ENCODE data around the gene GRID1.

The GRID1 gene

DNA sequence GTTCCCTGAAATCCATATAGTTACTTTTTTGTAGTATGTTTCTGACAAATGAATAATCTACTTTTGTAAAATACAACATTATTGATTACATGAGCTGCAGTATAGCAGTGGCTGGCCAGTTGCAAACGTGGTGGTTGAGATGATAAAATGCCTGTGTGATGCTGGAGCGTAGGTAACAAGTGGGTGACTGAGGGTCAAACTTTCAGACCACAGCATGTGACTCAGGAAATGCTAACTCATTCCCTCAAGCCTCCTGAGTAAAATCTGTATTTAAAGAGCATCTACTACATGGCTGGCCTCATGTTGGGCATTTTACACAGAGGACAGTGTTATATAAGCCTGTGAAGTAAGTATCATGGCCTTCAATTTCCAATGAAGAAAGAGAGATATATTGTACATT is 585.2 kb downstream of the GRID1 start:
- DNase-seq (ENCODE audit: low read depth): no peak
- TF ChIP-seq, protein P1, sequence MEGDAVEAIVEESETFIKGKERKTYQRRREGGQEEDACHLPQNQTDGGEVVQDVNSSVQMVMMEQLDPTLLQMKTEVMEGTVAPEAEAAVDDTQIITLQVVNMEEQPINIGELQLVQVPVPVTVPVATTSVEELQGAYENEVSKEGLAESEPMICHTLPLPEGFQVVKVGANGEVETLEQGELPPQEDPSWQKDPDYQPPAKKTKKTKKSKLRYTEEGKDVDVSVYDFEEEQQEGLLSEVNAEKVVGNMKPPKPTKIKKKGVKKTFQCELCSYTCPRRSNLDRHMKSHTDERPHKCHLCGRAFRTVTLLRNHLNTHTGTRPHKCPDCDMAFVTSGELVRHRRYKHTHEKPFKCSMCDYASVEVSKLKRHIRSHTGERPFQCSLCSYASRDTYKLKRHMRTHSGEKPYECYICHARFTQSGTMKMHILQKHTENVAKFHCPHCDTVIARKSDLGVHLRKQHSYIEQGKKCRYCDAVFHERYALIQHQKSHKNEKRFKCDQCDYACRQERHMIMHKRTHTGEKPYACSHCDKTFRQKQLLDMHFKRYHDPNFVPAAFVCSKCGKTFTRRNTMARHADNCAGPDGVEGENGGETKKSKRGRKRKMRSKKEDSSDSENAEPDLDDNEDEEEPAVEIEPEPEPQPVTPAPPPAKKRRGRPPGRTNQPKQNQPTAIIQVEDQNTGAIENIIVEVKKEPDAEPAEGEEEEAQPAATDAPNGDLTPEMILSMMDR (IDR thresholded peaks at IDR 0.05; ENCODE audit: low read length, missing control alignments): no peak
- H3K4me3 ChIP-seq (replicated peaks; ENCODE audit: low read depth, low read length): no peak overlapping the region

DNA sequence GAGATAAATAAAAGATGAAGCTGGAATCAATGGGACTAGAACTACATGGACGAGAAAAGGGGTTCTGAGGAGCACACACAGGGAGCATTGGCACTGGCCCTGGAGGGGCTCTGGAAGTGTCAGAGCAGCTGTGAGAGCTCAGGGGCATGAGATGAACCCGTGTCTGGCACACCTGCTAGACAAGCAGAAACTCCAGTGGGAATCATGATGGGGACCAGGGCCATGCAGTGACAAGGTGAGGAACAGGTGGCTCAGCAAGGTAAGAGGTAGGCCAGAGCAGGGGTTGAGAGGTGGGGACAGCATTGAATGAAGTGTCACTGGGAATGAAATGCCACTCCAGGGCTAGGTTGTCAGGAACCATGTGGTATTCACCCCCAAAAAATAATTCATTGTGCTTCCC is 588.5 kb downstream of the GRID1 start:
- DNase-seq (ENCODE audit: low read depth): no peak
- H3K4me3 ChIP-seq (replicated peaks; ENCODE audit: low read depth, low read length): no peak overlapping the region
- TF ChIP-seq, protein P1 (IDR thresholded peaks at IDR 0.05; ENCODE audit: low read length, missing control alignments): no peak

DNA sequence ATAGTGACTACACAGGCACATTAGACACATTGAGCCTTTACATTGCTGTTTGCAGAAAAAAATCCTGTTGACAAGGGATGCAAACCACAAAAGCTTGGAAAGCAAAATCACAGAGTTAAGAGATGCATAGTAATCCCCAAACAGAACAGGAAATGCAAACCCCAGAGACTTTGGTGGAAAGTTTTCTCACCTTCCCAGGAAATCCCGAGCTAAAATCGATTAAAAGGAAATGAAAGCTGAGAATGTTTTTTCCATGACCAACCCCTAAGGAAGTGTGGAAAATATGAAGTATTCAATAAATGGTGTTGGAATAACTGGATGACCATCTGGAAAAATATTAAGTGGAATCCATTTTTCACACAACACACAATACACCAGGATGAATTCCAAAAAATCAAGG is 598.7 kb downstream of the GRID1 start:
- TF ChIP-seq, protein P1 (IDR thresholded peaks at IDR 0.05; ENCODE audit: low read length, missing control alignments): no peak
- DNase-seq (ENCODE audit: low read depth): no peak
- no peak overlapping the region for H3K4me3 ChIP-seq (replicated peaks; ENCODE audit: low read depth, low read length)

DNA sequence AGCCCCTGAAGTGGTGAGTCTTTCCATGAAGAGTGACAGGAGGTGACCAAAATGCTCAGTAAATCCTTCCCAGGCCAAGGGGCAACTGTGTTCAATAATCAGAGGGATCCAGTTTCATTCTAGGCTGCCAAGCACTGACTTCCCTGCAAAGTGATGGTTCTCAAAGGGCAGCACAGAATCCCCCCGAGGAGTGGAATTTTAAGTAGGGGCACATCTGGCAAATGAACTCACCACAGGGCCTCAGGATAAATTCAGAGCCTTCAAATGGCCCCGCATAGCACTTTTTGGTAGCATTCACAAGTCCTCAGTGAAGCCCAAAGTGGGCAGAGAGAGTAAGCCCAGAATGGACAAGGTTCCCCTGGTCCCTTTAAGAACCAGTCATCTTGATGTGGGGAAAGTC is 602.5 kb downstream of the GRID1 start:
- DNase-seq (ENCODE audit: low read depth): no peak
- TF ChIP-seq, protein P1 (IDR thresholded peaks at IDR 0.05; ENCODE audit: low read length, missing control alignments): no peak
- no peak overlapping the region for H3K4me3 ChIP-seq (replicated peaks; ENCODE audit: low read depth, low read length)

DNA sequence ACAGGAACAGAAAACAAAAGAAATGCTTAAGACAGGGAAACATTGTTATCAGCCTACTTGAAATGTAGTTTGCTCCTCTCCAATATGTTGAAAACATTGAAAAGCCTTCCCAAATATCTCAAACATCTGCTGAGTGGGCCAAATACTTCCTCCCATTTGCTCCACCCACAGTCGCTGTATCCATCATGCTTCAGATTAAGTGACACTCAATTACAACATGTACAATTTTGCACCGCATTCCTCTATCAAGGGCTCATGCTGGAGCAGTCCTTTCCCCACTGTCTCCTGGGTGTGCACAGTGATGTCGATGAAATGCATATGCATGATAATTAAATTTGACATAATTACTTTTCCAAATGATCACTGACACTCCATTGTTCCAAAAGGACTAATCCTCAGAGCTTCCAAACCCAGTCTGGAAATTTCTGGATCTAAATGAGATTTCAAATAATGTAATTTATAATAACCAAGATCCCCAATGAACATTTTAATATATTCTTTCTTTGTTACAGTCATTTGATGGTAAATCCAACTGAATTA is 604.6 kb downstream of the GRID1 start:
- TF ChIP-seq, protein P1 (IDR thresholded peaks at IDR 0.05; ENCODE audit: low read length, missing control alignments): no peak
- no peak for DNase-seq (ENCODE audit: low read depth)
- no peak overlapping the region for H3K4me3 ChIP-seq (replicated peaks; ENCODE audit: low read depth, low read length)

DNA sequence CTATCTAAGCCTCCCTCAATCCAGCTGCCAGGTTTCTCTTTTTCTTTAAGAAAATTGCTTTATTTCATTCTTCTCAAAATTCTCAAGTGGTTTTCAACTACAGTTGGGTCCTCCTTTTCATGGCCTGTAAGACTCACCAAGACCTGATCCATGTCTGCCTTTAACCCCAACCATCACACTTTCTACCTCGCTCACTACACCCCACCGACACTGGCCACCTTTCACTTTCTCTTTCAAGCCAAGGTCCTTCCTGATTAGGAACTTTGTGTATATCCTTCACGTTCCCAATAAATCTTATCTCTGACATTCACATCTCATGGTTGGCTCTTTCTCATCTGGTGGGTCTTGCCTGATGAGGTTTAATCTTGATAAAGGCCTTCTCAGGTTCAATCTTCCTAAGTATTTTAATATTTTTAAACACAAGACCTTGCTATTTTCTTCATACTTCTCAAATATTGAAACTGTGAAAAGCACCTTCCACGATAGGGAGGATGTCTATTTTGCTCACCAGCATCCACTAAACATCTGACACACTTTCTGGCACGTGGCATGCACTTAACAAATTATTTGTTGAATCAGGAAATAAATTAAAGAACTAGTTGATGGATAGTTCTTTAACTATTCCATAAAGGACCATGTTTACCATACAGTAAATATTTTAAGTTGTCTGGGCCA is 624.8 kb downstream of the GRID1 start:
- no peak overlapping the region for H3K4me3 ChIP-seq (replicated peaks; ENCODE audit: low read depth, low read length)
- no peak for DNase-seq (ENCODE audit: low read depth)
- TF ChIP-seq, protein P1 (IDR thresholded peaks at IDR 0.05; ENCODE audit: low read length, missing control alignments): no peak

DNA sequence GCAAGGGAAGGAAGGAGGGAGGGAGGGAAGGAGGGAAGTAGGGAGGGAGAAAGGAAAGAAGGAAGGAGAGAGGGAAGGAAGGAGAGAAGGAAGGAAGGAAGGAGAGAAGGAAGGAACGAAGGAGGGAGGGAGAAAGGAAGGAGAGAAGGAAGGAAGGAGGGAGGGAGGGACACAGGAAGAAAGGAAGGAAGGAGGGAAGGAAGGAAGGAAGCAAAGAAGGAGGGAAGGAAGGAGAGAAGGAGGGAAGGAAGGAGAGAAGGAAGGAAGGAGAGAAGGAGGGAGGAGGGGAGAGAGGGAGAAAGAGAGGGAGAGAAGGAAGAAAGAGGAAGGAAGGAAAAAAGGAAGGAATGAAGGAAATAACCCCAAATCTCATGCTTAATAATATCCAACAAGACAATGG is 630.6 kb downstream of the GRID1 start:
- no peak overlapping the region for H3K4me3 ChIP-seq (replicated peaks; ENCODE audit: low read depth, low read length)
- TF ChIP-seq, protein P1 (IDR thresholded peaks at IDR 0.05; ENCODE audit: low read length, missing control alignments): no peak
- DNase-seq (ENCODE audit: low read depth): no peak

Data from fibroblast of pulmonary artery (primary cell).